Inflammatory macrophage treated with lipopolysaccharide for 1 hour (primary cell): ENCODE measurements around the gene SPATA31A5.
"Not testable (repeated sequence)": the region's sequence is repeated elsewhere in the genome, so short reads cannot be mapped to it uniquely, and the experiment has no call there.

Source experiments
- DNase-seq, 2 donors: peaks; one replicate each; pipeline ENCODE4 v3.0.0-alpha.2; 2020 to 2022

Gene SPATA31A5

GRCh38 chr9:60914107-60914506, at the start of gene SPATA31A5:
TSS of gene SPATA31A5 (plus strand) at chr9:60914407. CDS start at chr9:60914436, 29 bp downstream.
- DNase-seq = not testable (repeated sequence)

GRCh38 chr9:60962990-60963350, 48.8 kb downstream of the SPATA31A5 start:
- DNase-seq = not testable (repeated sequence)

- DNase-seq = not testable (repeated sequence)
Observed at GRCh38 chr9:60966382-60966781, 52.2 kb downstream of the SPATA31A5 start.
